ENCODE results near the gene LFNG. TPM values are rescaled to one million over a fixed set of nuclear protein-coding genes. Genes with fewer than 3 reads are reported as not detected.

Gene LFNG
- polyA plus RNA-seq, 1 experiment = 3.1 TPM

DNA sequence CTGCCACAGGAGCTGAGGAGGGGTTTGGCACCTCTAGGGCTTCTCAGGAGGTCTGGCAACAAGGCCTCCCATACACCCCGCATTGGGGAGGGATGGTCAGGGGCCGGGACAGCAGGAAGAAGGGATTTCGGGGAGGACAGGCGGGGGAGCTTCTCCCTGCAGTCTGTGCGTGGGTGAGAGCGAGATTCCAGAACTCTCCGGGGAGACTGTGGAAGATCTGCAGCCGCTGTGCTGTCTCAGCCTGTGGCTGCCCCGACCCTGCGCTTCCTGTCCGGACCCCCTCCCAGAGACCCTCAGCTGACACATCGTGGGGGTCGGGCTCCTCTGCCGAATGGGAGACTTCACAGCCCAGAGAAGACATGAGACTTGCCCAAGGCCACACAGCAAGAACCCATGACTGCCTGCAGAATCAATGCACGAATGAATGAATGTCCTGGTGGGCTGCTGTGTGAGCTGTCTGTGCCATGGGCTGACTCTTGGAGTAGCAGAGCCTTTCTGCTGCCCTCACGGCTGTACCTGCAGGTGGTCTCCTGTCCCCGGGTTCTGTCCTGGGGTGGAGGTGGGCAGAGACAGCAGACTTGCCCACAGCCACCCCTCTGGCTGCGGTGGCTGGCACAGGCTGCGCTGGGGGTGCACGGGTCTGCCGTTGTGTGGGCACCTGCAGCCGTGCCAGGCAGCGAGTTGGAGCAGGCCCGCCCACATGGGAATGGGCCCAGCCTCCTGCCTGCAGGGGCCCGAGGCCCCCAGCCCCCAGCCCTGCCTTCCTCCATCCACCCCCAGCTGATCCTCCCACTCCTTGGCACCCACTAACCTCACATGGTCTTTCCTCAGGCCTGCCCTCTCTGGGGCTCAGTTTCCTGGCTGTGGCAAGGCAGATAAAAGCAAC lies 16.3 kb upstream of the LFNG start:
- no peak for DNase-seq (ENCODE audit: low read depth)
- TF ChIP-seq, protein P1, sequence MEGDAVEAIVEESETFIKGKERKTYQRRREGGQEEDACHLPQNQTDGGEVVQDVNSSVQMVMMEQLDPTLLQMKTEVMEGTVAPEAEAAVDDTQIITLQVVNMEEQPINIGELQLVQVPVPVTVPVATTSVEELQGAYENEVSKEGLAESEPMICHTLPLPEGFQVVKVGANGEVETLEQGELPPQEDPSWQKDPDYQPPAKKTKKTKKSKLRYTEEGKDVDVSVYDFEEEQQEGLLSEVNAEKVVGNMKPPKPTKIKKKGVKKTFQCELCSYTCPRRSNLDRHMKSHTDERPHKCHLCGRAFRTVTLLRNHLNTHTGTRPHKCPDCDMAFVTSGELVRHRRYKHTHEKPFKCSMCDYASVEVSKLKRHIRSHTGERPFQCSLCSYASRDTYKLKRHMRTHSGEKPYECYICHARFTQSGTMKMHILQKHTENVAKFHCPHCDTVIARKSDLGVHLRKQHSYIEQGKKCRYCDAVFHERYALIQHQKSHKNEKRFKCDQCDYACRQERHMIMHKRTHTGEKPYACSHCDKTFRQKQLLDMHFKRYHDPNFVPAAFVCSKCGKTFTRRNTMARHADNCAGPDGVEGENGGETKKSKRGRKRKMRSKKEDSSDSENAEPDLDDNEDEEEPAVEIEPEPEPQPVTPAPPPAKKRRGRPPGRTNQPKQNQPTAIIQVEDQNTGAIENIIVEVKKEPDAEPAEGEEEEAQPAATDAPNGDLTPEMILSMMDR (IDR thresholded peaks at IDR 0.05; ENCODE audit: insufficient read depth, low read depth, low read length) = no peak
- POLR2A ChIA-PET = no interaction called here
- H3K4me3 ChIP-seq (ENCODE audit: low read depth, low read length) = no peak overlapping the region
- CTCF ChIA-PET = no interaction called here
- no peaks in the 10 kb centered on the region for H3K36me3 ChIP-seq (ENCODE audit: control insufficient read depth, insufficient read depth, low read length)
- peaks cover 2% of the 10 kb centered on the region; the same call in 1 of the 2 replicates for H3K27me3 ChIP-seq (ENCODE audit: control insufficient read depth, insufficient read depth, low read length)

DNA sequence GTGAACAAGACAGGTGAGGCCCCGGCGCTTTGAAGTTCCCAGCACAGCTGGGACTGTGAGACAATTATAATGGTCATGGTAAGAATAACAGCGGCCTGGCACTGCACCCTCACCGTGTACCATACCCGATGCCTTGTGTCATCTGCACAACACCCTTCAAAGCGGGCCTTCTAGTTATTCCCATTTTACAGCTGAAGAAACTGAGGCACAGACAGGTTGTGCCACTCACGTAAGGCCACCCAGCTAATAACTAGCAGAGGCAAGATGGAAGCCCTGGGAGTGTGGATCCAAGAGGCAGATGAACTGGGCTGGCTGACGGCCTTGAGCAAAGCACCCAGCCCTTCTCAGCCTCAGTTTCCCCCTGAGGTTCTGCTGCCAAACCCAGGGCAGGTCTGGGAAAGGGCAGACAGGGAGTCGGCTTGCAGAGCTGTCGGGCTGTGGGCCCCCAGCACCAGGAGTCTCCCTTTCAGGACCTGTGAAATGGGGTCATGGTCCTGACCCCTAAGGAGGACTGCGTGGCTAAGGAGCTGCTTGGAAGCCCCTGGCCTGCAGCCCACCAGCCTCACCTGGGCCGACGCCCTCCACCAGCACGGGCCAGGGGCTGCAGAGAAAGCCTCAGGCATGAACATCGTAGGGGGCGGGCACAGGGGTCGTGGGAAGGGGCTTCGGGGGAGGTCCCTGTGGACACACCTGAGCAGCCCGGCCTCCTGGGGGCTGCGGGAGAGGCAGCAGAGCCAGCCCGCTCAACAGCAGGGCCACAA lies 15.3 kb upstream of the LFNG start:
- no peak for DNase-seq (ENCODE audit: low read depth)
- Histone ChIP-seq H3K36me3 (ENCODE audit: control insufficient read depth, insufficient read depth, low read length) (no peaks in the 10 kb centered on the region), H3K27me3 (ENCODE audit: control insufficient read depth, insufficient read depth, low read length) (no peaks in the 10 kb centered on the region), H3K4me3 (ENCODE audit: low read depth, low read length) (no peak overlapping the region)
- TF ChIP-seq, protein P1 (IDR thresholded peaks at IDR 0.05; ENCODE audit: insufficient read depth, low read depth, low read length) = no peak
- ChIA-PET POLR2A (no interaction called here), CTCF (no interaction called here)

DNA sequence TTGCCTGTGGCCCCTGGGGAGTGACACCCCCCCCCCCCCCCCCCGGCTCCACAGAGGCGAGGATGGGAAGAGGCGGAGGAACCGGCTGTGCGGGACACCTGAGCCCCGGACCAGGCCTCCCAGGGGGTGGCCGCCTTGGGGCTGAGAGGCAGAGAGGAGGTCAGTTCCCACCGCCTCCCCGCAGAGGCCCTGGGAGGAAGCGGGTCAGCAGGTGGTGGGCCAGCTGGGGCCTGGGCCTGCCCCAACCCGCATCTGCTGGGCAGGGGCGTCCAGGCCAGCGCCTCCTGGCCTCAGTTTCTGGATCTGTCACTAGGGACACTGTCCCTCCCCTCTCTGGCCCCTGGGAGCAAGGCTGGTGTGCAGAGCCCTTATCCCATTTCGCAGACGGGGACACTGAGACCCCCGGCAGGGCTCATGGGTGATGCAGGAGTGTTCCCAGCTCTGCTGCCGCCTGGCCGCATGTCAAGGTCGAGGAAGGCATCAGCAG lies 14.6 kb upstream of the LFNG start:
- TF ChIP-seq, protein P1 (IDR thresholded peaks at IDR 0.05; ENCODE audit: insufficient read depth, low read depth, low read length) = no peak
- no peaks in the 10 kb centered on the region for H3K36me3 ChIP-seq (ENCODE audit: control insufficient read depth, insufficient read depth, low read length)
- ChIA-PET POLR2A (no interaction called here), CTCF (no interaction called here)
- H3K27me3 ChIP-seq (ENCODE audit: control insufficient read depth, insufficient read depth, low read length) = no peaks in the 10 kb centered on the region
- DNase-seq (ENCODE audit: low read depth) = no peak
- no peak overlapping the region for H3K4me3 ChIP-seq (ENCODE audit: low read depth, low read length)

DNA sequence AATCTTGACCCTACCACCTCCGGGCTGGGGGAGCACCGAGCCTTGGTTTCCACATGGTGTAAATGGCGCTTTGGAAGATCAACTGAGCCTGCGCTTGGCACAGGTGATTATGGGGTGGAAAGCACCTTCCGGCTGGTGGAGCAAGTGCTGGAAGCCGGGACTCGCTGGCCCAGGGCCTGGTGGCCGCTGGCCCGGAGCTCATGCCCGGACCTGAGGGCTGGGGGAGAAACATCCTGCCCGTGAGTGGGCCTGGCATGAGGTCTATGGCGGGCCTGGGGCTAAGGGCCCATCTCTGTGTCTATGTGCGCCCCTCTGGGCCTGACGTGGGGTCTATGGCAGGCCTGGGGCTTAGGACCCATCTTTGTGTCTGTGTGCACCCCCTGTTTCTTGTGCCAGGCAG lies 14.2 kb upstream of the LFNG start:
- TF ChIP-seq, protein P1 (IDR thresholded peaks at IDR 0.05; ENCODE audit: insufficient read depth, low read depth, low read length) = no peak
- DNase-seq (ENCODE audit: low read depth) = no peak
- Histone ChIP-seq H3K4me3 (ENCODE audit: low read depth, low read length) (no peak overlapping the region), H3K36me3 (ENCODE audit: control insufficient read depth, insufficient read depth, low read length) (no peaks in the 10 kb centered on the region), H3K27me3 (ENCODE audit: control insufficient read depth, insufficient read depth, low read length) (no peaks in the 10 kb centered on the region)
- CTCF ChIA-PET = no interaction called here
- POLR2A ChIA-PET = no interaction called here

Data from BJ (cell line).